Ectodermal cell (in vitro differentiated cells): ENCODE data around the gene LAMB2.
A peak's percentile ranks its signal among the peaks of the same experiment; 100 is the strongest.

Source experiments
- H3K27ac ChIP-seq: 2 replicates; pipeline ENCODE4 v1.7.0; 2013; ENCODE audit warnings: mild to moderate bottlenecking, low read depth, low read length; ENCODE audit not compliant: insufficient read depth, poor library complexity, severe bottlenecking
- H3K27me3 ChIP-seq: 2 replicates; pipeline ENCODE4 v1.7.0; 2013; ENCODE audit warnings: mild to moderate bottlenecking, low read length; ENCODE audit not compliant: insufficient read depth, control insufficient read depth, poor library complexity, severe bottlenecking
- H3K36me3 ChIP-seq: one replicate; pipeline ENCODE4 v1.7.0; 2013; ENCODE audit warnings: low read length; ENCODE audit not compliant: control insufficient read depth, insufficient read depth
- H3K4me1 ChIP-seq: one replicate; pipeline ENCODE4 v1.7.0; 2013; ENCODE audit warnings: low read length; ENCODE audit not compliant: control insufficient read depth, insufficient read depth
- H3K4me3 ChIP-seq: 2 replicates; pipeline ENCODE4 v1.7.0; 2013; ENCODE audit warnings: low read depth, low read length, control low read depth; ENCODE audit not compliant: insufficient read depth
- H3K9me3 ChIP-seq: 2 replicates; pipeline ENCODE4 v1.7.0; 2013; ENCODE audit warnings: mild to moderate bottlenecking, low read length, moderate library complexity; ENCODE audit not compliant: control insufficient read depth
- WGBS, 2 experiments: methylation state at CpG; one replicate each; pipeline ENCODE4 v1.1.7; 2013; ENCODE audit warnings: missing lambda C conversion rate in 2 of 2; 5-methylcytosine and 5-hydroxymethylcytosine counted together

Gene LAMB2

DNA sequence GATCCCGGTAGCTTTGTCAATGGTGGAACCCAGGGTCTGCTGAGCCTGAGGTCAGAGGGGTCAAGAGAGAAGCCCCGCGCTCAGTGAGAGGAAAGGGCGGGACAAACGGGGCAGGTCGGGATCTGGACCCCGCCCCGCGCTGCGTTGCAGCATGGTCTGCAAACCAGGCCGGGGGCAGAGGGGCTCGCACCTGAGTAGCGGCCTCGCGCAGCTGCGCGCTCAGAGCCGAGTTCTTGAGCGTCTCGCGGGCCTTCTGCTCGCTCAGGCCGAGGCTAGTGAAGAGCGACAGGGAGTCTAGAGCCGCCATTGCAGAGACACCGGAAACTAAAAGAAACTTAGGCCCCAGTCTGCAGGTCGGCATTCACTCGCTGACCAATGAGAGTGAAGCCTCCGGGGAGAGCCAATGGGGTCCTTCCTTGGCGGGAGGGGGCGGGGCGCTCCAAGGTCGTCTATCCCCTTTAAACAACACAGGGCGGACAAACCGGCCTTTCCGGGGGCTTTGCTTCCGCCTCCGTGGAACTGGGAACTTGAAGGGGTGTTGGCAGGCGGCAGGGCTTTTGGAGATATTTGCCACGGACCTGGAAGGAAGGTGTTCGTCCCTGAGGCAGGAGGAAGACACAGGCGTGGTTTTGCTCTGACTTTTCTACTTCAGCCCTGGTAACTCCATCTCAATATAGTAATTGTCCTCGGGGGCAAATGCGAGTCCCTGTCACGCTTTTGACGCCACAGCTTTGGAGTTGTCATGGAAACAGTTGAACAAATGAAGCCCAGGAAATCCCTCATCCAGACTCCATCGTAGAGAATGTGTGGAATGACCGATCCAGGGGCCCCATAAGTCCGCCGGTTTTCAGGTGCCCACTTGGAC is 28.2 kb downstream of the LAMB2 start, which contains the start of gene QARS1:
TSS of gene QARS1 (minus strand) at position 331 of the 865 bp plus-strand sequence. CDS start at position 307, 24 bp downstream.
- peaks cover 13% of the 10 kb centered on the region for H3K4me1 ChIP-seq
- H3K4me3 ChIP-seq = peak within 1 kb of the TSS; percentile 80
- H3K36me3 ChIP-seq = peaks cover 30% of the 10 kb centered on the region
- peak within 1 kb of the TSS; percentile 93 for H3K27ac ChIP-seq
- H3K27me3 ChIP-seq = no peaks in the 10 kb centered on the region
- H3K9me3 ChIP-seq = no peaks in the 10 kb centered on the region
- WGBS, 2 experiments = 2% methylated on average over 50 of the region's 50 CpGs

DNA sequence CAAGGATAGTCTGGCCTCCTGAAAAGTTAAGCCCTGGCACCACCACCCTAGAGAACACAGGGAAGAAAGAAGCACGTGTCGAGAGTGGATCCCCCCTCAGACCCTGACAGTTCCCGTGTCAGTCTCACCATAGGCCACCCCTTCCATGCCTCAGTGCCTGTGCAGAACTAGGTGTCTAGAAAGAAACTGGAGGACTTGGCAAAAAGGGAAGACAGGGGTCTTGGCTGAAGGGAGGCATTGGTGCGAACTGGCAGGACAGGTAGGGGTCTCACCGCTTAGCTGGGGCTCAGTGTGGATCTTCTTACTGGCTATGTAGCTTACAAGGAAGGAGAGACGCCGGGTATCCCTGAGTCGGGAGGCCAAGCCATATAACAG is 28.8 kb downstream of the LAMB2 start:
- H3K9me3 ChIP-seq = no peaks in the 10 kb centered on the region

DNA sequence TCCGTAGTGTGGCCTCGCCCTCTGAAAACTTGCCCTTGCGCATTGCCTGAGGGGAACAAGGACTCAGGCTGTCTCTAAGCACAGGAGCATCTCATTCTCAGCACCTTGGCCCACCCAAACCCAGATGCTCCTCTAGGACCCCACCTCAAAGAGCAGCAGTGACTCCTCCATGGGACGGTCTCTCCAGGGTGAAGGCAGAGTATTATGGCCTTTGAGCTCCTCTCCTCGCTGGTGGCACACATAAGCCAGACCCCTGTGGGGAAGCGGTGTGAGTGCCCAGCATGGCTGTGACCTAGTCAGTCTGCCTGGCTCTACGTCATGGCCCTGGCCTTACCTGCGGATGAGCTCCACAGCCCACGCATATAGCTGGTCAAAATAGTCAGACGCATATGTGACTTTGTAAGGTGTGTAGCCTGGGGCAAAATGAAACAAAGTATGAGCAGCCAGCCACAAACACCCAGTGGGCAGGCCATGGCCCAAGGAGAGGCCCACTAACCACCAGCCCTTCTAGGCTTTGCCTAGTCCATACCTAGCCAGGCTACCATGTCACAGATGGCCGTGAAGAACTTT is 32.7 kb downstream of the LAMB2 start:
- H3K4me1 ChIP-seq = peaks cover 6% of the 10 kb centered on the region
- 96 to 97% methylated on average over 11 of the region's 11 CpGs for WGBS, 2 experiments
- H3K27me3 ChIP-seq = no peaks in the 10 kb centered on the region
- no peak overlapping the region for H3K27ac ChIP-seq
- peaks cover 51% of the 10 kb centered on the region for H3K36me3 ChIP-seq
- no peaks in the 10 kb centered on the region for H3K9me3 ChIP-seq
- H3K4me3 ChIP-seq = no peak overlapping the region

More for the DNA sequence above, 28.8 kb downstream of the LAMB2 start:
- 11 to 16% methylated on average over 8 of the region's 8 CpGs for WGBS, 2 experiments
- H3K27ac ChIP-seq = peak overlapping the region; percentile 93
- peaks cover 13% of the 10 kb centered on the region for H3K4me1 ChIP-seq
- H3K27me3 ChIP-seq = no peaks in the 10 kb centered on the region
- H3K36me3 ChIP-seq = peaks cover 36% of the 10 kb centered on the region
- peak overlapping the region; percentile 80 for H3K4me3 ChIP-seq

DNA sequence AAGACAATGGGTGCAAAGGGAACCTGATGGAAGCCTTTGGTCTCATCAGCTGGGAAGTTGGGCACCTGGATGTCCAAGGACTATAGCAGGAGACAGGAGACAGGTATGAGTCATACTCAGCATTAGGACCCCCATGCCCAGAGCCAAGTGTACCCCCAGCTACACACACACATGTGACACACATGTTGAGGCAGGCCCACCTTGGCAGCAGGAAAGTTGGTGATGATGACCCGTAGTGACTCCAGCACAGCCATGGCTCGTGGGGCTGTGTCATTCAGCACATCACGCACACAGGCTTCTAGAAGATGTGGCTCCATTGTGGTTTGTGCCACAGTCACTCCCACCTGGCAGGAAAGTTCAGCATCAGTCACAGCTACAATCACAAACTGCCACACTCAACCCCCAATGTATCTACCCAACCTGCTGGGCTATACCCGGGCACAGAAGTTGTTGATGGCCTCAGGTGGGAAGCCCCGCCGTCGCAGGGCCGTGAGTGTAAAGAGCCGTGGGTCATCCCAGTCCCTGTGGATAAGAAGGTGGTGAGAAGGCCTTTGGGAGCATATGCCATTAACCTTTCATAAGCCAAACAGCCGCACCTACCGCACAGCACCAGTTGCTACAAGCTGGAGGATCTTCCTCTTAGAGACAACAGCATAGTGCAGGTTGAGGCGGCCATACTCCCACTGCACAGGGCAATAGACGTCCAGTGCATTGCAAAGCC is 33.8 kb downstream of the LAMB2 start:
- Histone ChIP-seq H3K9me3 (no peaks in the 10 kb centered on the region), H3K27me3 (no peaks in the 10 kb centered on the region), H3K4me3 (no peak overlapping the region), H3K4me1 (peaks cover 6% of the 10 kb centered on the region), H3K36me3 (peaks cover 51% of the 10 kb centered on the region), H3K27ac (no peak overlapping the region)
- WGBS, 2 experiments = 96% methylated on average over 13 of the region's 13 CpGs

DNA sequence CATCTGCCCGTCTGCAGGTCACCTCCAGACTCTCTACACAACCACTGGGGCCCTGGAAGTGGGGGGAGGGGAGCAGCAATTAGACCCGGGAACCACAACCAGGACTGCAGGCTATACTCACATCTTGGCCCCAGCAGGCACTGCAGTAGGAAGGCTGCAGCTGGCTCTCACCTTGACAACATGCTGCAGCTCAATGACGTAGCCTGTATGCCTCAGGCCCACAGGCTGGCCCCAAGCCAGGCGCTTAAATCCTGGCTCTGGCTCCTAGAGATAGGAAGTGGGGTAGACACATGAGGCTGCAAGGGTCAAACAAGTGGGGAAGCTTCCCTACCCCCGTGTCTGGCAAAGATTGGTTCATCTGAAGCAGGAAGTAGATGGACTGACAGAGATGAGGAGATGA is 34.4 kb downstream of the LAMB2 start:
- Histone ChIP-seq H3K27ac (no peak overlapping the region), H3K36me3 (peaks cover 51% of the 10 kb centered on the region), H3K4me1 (peaks cover under 1% of the 10 kb centered on the region), H3K9me3 (no peaks in the 10 kb centered on the region), H3K4me3 (no peak overlapping the region), H3K27me3 (no peaks in the 10 kb centered on the region)
- 92 to 96% methylated on average over 5 of the region's 5 CpGs for WGBS, 2 experiments

GRCh38 chr3:49093853-49094767 is 38.7 kb downstream of the LAMB2 start, which contains the start of gene QRICH1:
TSS of gene QRICH1 (minus strand) at chr3:49094071. CDS start at chr3:49077017, 17,054 bp downstream.
- H3K27me3 ChIP-seq = no peaks in the 10 kb centered on the region
- WGBS, 2 experiments = 0 to 1% methylated on average over 65 of the region's 65 CpGs
- H3K27ac ChIP-seq = peak within 1 kb of the TSS; percentile 99
- H3K4me1 ChIP-seq = no peaks in the 10 kb centered on the region
- peaks cover 23% of the 10 kb centered on the region for H3K36me3 ChIP-seq
- H3K4me3 ChIP-seq = peak within 1 kb of the TSS; percentile 99
- H3K9me3 ChIP-seq = no peaks in the 10 kb centered on the region

DNA sequence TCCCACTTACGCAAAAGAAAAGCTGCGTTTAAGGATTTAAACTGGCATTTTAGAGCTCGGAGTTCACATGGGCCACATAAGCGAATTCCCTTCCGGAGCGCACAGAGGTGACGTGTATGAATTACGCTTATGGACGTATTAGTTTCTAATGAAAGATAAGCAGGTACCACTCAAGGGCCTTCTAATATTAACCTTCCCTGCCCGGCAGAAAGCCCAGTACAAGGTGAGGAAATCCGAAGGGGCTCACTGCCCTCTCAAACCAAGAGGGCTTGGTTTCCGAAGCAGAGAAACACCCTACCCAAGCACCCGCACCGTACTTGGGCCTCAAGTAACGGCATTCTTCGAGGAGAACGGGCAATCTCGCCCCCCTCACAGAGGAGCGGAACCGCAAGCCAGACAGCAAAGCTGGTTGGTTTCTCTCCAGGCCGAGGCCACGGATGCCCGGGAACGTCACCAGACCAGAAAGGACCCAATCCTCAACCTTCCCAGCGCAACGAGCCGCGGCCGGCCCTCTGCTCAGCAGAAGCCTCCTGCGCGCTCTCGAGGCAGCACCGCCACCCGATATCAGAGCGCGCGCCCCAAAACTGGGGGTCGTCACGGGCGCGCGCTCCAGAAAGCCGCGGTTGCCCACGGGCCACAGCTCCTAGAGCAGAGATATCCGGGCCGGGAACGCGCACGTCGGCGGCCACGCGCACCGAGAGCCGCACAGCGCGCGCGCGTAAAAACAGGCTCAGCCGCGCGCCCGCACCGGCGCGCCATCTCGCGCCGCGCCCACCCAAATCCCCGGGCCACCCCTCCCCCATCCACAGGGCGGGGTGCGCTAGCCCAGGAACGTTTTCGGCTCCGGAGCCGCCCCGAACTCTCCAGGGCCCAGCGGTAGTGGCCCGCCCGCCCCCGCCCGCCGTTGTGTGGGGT is 39.7 kb downstream of the LAMB2 start:
- 0% methylated on average over 85 to 86 of the region's 86 CpGs for WGBS, 2 experiments
- H3K9me3 ChIP-seq = no peaks in the 10 kb centered on the region
- peak overlapping the region; percentile 99 for H3K27ac ChIP-seq
- H3K27me3 ChIP-seq = no peaks in the 10 kb centered on the region
- H3K36me3 ChIP-seq = peaks cover 14% of the 10 kb centered on the region
- H3K4me1 ChIP-seq = no peaks in the 10 kb centered on the region
- H3K4me3 ChIP-seq = peak overlapping the region; percentile 99

DNA sequence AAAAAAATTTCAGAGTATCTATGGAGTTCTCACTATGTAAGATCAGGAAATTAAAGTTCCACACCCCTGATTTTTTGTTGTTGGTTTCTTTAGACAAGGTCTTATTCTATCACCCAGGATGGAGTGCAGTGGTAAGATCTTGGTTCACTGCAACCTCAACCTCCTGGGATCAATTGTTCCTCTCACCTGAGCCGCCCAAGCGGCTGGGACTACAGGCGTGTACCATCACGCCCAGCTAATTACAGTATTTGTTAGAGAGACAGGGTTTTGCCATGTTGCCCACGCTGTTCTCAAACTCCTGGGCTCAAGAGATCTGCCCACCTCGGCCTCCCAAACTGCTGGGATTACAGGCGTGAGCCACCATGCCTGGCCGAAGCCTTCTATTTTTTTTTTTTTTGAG is 51.4 kb downstream of the LAMB2 start:
- Histone ChIP-seq H3K4me3 (no peak overlapping the region), H3K4me1 (no peaks in the 10 kb centered on the region), H3K36me3 (peaks cover 4% of the 10 kb centered on the region), H3K9me3 (no peaks in the 10 kb centered on the region), H3K27me3 (no peaks in the 10 kb centered on the region), H3K27ac (no peak overlapping the region)
- 93% methylated on average over 8 of the region's 8 CpGs for WGBS, 2 experiments

GRCh38 chr3:49079270-49079669 is 53.6 kb downstream of the LAMB2 start:
- Histone ChIP-seq H3K27me3 (no peaks in the 10 kb centered on the region), H3K36me3 (peaks cover 24% of the 10 kb centered on the region), H3K4me1 (no peaks in the 10 kb centered on the region), H3K27ac (no peak overlapping the region), H3K4me3 (no peak overlapping the region), H3K9me3 (no peaks in the 10 kb centered on the region)
- WGBS, 2 experiments = 94 to 96% methylated on average over 2 of the region's 2 CpGs
